ENCODE results near the gene PLEKHH2.

GRCh38 chr2:43605079-43605655 is 31.9 kb upstream of the PLEKHH2 start:
- peak; percentile 70 to 79 for TF ChIP-seq CTCF (conservative IDR thresholded peaks at IDR 0.05; ENCODE audit: low read depth in 2 of 2)
- no peak for TF ChIP-seq EZH2phosphoT487 (IDR thresholded peaks at IDR 0.05; ENCODE audit: unreplicated experiment)
- TF ChIP-seq REST (IDR thresholded peaks at IDR 0.05; ENCODE audit: unreplicated experiment), result no peak
- no peak for TF ChIP-seq EZH2 (IDR thresholded peaks at IDR 0.05; ENCODE audit: low read depth, unreplicated experiment)
- no peak for TF ChIP-seq POLR2AphosphoS5 (IDR thresholded peaks at IDR 0.05; ENCODE audit: low read depth)
- TF ChIP-seq NANOG (IDR thresholded peaks at IDR 0.05; ENCODE audit: borderline replicate concordance), result no peak
- no peak for TF ChIP-seq CREB1 (CRISPR knock-in tag; IDR thresholded peaks at IDR 0.05; ENCODE audit: low read depth)
- TF ChIP-seq JUNB (IDR thresholded peaks at IDR 0.05; ENCODE audit: unreplicated experiment), result no peak
- no peak for TF ChIP-seq ETS1 (IDR thresholded peaks at IDR 0.05)
- TF ChIP-seq ZNF462 (CRISPR knock-in tag; IDR thresholded peaks at IDR 0.05), result no peak
